Ramos (cell line): ENCODE measurements around the gene ZNF544.
"Not testable (repeated sequence)": the region's sequence is repeated elsewhere in the genome, so short reads cannot be mapped to it uniquely, and the experiment has no call there.

ENCODE experiments used
- in situ Hi-C: fragments of 300-500 bp; cut with MboI; formaldehyde crosslinking; loops from one replicate; pipeline ENCODE4 v1.14.3; 2022; ENCODE audit warnings: low sequenced_read_pairs; ENCODE audit not compliant: unreplicated experiment

The ZNF544 gene

GRCh38 chr19:58248886-58249285 is 20.2 kb downstream of the ZNF544 start:
- in situ Hi-C loops: no loop called here

DNA sequence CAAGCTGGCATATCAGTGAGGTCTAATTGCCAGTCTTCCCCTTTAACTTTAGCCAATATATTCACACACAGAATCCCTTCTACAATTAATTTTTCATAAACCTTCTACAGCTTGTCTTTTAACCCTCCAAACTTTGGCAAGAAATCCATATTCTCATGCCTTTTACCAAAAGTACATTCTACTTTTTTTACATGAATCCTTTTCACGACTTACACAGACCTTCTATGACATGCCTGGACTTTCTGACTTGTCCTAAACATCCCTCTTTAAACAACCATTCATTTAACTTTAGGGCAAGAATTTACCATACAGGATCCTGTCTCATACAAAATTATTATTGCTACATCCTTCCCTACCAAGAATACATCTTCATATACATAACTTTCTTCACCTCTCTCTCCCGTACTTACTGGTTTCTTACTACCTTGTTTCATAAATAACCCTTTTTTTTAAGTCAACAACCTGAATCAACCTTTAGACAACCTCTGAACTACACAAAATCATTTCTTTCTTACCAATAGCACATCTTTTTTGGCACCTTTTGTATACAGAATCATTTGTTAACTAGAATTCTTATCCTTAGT is 23.5 kb downstream of the ZNF544 start:
- in situ Hi-C loops: no loop called here

DNA sequence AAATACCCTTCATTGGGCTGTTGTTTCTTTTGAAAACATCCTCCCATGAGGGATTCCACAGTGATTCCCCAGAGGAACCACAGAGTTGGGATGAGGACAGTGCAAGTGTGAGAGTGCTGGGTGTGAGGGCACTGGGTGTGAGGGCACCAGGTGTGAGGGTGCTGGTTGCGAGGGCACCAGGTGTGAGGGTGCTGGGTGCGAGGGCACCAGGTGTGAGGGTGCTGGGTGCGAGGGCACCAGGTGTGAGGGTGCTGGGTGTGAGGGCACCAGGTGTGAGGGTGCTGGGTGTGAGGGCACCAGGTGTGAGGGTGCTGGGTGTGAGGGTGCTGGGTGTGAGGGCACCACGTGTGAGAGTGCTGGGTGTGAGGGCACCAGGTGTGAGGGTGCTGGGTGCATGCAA is 29.5 kb downstream of the ZNF544 start:
- in situ Hi-C loops: not testable (repeated sequence)

GRCh38 chr19:58261600-58261967 is 32.9 kb downstream of the ZNF544 start:
- in situ Hi-C loops: no loop called here

GRCh38 chr19:58261968-58262921 is 33.5 kb downstream of the ZNF544 start:
- in situ Hi-C loops: no loop called here

- in situ Hi-C loops: no loop called here
Measured at GRCh38 chr19:58262922-58263296, 34.2 kb downstream of the ZNF544 start.

GRCh38 chr19:58265100-58265499 is 36.4 kb downstream of the ZNF544 start:
- in situ Hi-C loops: no loop called here

GRCh38 chr19:58268344-58268743 is 39.6 kb downstream of the ZNF544 start:
- in situ Hi-C loops: no loop called here

DNA sequence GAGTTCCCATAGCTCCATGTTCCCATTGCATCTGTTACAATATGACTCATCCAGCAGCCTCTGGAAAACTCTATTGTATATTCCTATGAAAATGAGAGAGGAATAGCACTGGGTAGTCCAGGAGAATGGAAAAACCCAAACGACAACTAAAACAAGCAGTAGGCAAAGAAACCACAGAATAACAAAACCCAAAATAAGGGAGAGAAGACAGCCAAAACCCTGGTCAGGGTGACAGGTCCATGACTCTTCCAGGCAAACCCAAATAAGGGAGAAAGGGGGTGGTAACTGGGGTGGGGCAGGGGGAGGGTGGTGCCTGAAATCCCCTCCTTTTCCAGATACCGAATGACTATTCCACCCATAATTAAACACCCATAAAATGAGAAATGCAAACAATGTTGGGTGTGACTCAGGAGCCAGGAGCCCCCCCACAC is 46.1 kb downstream of the ZNF544 start:
- in situ Hi-C loops: no loop called here

DNA sequence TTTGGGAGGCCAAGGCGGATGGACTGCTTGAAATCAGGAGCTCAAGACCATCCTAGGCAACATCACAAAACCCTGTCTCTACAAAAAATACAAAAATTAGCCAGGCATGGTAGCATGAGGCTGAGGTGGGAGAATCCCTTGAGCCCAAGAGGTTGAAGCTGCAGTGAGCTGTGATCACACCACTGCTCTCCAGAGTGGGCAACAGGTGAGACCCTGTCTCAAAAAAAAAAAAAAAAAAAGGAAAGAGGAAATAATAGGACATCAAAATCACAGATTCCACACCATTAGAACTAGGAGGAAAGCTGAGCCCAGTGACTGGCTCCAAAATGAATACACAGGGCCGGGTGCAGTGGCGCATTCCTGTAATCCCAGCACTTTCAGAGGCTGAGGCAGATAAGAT is 46.9 kb downstream of the ZNF544 start:
- in situ Hi-C loops: no loop called here

DNA sequence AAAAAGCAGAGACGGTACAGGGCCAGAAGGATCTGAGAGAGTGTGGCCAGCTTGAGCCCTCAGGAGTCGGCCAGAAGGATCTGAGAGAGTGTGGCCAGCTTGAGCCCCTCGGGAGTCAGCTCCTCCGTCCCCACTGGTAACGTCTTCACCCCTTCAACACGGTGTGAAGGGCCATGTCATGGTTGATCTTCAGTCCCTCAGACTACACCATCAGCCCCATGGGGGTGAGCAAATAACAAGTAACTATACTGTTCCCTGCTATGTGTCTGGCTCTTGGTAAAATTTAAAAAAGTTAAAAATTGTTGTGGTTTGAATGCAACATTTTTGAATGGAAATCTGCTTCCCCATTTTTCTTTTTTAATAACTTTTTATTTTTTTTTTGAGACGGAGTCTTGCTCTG is 48.5 kb downstream of the ZNF544 start:
- in situ Hi-C loops: no loop called here

DNA sequence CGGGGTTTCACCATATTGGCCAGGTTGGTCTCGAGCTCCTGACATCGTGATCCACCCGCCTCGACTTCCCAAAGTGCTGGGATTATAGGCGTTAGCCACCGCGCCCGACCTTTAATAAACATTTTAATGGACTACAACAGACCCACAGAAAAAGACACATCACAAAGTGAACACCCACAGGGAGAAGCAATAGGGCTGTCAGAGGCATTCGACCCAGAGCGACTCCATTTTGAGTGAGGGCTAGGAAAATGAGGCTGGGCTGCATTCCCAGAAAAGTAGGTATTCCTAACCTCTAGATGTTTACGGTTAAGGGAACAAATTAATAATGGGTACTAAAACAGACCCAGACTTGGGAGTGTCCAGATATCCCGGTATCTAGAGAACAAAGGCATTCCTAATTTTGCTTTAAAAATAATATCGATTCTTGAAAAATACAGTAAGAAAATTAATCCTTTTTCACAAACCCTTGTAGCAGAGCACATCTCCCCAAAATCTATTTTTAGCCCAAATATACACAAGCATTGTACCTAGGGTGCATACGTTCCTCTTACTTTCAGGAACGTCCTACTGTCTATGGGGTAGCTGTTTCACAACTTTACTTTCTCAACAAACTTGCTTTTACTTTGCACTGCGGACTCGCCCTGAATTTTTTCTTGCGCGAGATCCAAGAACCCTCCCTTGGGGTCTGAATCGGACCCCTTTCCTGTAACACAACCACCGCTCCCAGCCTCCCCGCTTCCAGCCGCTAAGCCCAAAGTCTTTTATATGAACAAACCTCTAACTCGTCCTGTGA is 49.2 kb downstream of the ZNF544 start:
- in situ Hi-C loops: no loop called here

GRCh38 chr19:58278541-58279041 is 49.9 kb downstream of the ZNF544 start, which contains the start of gene ZNF8:
TSS of gene ZNF8 (plus strand) at chr19:58278955. CDS start at chr19:58279082, 127 bp downstream.
- in situ Hi-C loops: no loop called here

- in situ Hi-C loops: no loop called here
Measured at GRCh38 chr19:58279042-58279924, 50.6 kb downstream of the ZNF544 start.

DNA sequence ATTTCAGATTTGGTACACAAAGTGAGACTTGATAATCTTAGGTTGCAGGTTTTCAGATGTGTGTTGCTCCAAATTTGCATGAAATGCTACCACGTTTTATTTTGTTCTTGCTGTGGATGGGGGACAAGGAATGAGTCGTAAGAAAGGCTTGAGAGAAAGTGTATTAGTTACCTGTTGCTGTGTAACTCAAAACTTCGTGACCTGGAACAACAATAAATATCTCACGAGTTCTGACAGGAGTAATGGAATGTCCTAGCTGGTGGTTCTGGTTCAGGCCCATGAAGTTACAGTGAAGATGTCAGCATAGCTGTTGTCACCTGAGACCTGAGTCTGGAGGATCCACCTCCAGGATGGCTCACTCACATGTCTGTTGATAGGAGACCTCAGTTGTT is 51.2 kb downstream of the ZNF544 start:
- in situ Hi-C loops: no loop called here

DNA sequence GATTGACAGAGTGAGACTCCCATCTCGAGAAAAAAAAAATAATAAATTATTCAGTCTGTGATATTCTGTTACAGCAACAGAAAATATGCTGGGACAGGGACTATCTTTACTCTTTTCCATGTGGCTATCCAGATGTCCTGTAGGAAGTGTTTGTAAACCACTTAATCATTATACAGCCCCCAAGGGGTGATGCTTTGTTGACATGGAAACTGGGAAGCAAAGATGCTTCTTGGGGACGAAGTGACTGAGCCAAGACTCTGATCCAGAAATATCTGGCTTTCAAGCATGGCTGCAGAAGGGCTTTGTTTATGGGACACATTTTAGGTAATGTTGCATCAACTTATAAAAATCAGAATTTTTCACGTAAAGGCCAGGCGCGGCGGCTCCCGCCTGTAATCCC is 55.5 kb downstream of the ZNF544 start:
- in situ Hi-C loops: no loop called here

DNA sequence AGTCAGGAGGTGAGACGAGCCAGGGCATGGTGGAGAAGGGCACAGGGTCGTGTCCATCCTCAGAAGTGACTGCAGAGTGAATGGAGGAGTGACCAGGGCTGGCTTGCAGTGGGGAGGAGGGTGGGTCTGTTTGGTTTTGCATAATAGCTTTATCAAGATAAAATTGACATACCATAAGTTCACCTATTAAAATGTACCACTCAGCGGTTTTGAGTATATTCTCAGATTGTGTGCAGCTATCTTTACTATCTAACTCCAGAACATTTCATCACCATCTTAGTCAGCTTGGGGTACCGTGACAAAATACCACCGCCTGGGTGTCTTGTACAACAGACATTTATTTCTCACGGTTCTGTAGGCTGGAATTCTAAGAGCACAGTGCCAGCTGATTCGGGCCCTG is 63.2 kb downstream of the ZNF544 start:
- in situ Hi-C loops: no loop called here

GRCh38 chr19:58294743-58295374 is 66.1 kb downstream of the ZNF544 start:
- in situ Hi-C loops: no loop called here

GRCh38 chr19:58296104-58296503 is 67.4 kb downstream of the ZNF544 start:
- in situ Hi-C loops: no loop called here
